Hepatocyte (in vitro differentiated cells): Measurements from ENCODE around the gene KIF5C.

Source experiments
- EZH2 ChIP-seq: fragments of 200-600 bp; sonication (generic); IDR thresholded peaks from 2 replicates; pipeline ENCODE4 v1.6.1; 2016; ENCODE audit warnings: antibody characterized with exemption, mild to moderate bottlenecking, borderline replicate concordance
- EZH2phosphoT487 ChIP-seq: fragments of 200-600 bp; sonication (generic); IDR thresholded peaks from one replicate; pipeline ENCODE4 v1.6.1; 2018; ENCODE audit warnings: antibody characterized with exemption, mild to moderate bottlenecking, low read depth, moderate library complexity; ENCODE audit not compliant: unreplicated experiment, severe bottlenecking
- TF ChIP-seq, protein P1 (sequence below): fragments of 200-600 bp; sonication (generic); IDR thresholded peaks from 2 replicates; pipeline ENCODE4 v1.5.1; 2016; ENCODE audit warnings: antibody characterized with exemption, mild to moderate bottlenecking; ENCODE audit not compliant: poor library complexity

DNA sequence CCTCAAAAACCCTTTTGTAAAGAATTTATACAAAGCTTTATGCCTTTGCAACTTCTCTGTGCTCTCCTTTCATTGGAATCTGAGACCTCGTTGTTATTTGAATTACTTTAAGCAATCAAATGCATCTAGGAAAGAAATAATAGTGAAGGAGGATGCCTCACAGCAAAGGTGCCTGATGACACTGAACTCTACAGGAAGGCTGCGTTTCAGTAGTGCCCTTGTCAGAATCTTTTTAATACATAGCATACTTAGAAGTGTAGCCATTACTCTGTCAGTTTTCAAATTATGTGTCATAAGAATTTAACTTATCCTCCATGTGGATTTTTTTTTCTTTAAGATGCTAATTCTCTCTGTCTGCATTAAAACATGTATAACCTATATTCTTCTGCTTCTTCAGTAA lies 153.9 kb downstream of the KIF5C start:
- TF ChIP-seq, protein P1, sequence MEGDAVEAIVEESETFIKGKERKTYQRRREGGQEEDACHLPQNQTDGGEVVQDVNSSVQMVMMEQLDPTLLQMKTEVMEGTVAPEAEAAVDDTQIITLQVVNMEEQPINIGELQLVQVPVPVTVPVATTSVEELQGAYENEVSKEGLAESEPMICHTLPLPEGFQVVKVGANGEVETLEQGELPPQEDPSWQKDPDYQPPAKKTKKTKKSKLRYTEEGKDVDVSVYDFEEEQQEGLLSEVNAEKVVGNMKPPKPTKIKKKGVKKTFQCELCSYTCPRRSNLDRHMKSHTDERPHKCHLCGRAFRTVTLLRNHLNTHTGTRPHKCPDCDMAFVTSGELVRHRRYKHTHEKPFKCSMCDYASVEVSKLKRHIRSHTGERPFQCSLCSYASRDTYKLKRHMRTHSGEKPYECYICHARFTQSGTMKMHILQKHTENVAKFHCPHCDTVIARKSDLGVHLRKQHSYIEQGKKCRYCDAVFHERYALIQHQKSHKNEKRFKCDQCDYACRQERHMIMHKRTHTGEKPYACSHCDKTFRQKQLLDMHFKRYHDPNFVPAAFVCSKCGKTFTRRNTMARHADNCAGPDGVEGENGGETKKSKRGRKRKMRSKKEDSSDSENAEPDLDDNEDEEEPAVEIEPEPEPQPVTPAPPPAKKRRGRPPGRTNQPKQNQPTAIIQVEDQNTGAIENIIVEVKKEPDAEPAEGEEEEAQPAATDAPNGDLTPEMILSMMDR: no peak
- no peak for TF ChIP-seq EZH2
- TF ChIP-seq EZH2phosphoT487: no peak
